Natural killer cell treated with Interleukin-12 subunit alpha and Interleukin-12 subunit beta and Interleukin-15 and Interleukin-18, amount 100 ng/mL, for 72 hours (primary cell): Measurements from ENCODE around the gene PKP4. TPM values are rescaled to one million over a fixed set of nuclear protein-coding genes. Genes with fewer than 3 reads are reported as not detected.

ENCODE experiments used
- ATAC-seq, 2 donors: fragments of 150-1000 bp; cut with Tn5 transposase in 1 of 2; sonication (Bioruptor Pico), chemical (Tn5 transposase) in 1 of 2; 2 replicates each; pipeline ENCODE4 v1.10.0; 2021
- DNase-seq: peaks from one replicate; pipeline ENCODE4 v3.0.0; 2022; ENCODE audit warnings: low spot score
- H3K27ac Mint-ChIP-seq, 2 donors: 1 replicate in 1 of 2; 2 replicates in 1 of 2; pipeline ENCODE4 v1.8.0; 2022; ENCODE audit warnings: mixed read lengths in 2 of 2, mild to moderate bottlenecking in 1 of 2, moderate library complexity in 1 of 2
- H3K27me3 Mint-ChIP-seq, 2 donors: 1 replicate in 1 of 2; 2 replicates in 1 of 2; pipeline ENCODE4 v1.8.0; 2022; ENCODE audit warnings: mixed read lengths in 2 of 2
- H3K36me3 Mint-ChIP-seq: one replicate; pipeline ENCODE4 v1.8.0; 2022; ENCODE audit warnings: mixed read lengths
- H3K4me1 Mint-ChIP-seq, 2 donors: 1 replicate in 1 of 2; 2 replicates in 1 of 2; pipeline ENCODE4 v1.8.0; 2022; ENCODE audit warnings: low read depth in 2 of 2, mixed read lengths in 2 of 2, mild to moderate bottlenecking in 1 of 2
- H3K4me3 Mint-ChIP-seq: one replicate; pipeline ENCODE4 v1.8.0; 2022; ENCODE audit warnings: mixed read lengths
- H3K9me3 Mint-ChIP-seq: 2 replicates; pipeline ENCODE4 v1.8.0; 2022; ENCODE audit warnings: mixed read lengths
- total RNA-seq, 2 donors: library from RNA; stranded (reverse); gene quantifications; one replicate each; pipeline ENCODE4 v1.2.3, GENCODE V29; 2022

Gene PKP4
- total RNA-seq, 2 donors from 2014 or later, result 16.9 to 54.4 TPM

- no peaks in the 10 kb centered on the region for H3K9me3 Mint-ChIP-seq
- ATAC-seq, result no peak
- H3K4me1 Mint-ChIP-seq, result no peaks in the 10 kb centered on the region
- no peak for DNase-seq
- H3K27me3 Mint-ChIP-seq, result no peaks in the 10 kb centered on the region
- H3K27ac Mint-ChIP-seq, result no peak overlapping the region
- no peak overlapping the region for H3K4me3 Mint-ChIP-seq
- no peaks in the 10 kb centered on the region for H3K36me3 Mint-ChIP-seq
These were observed 213.5 kb downstream of the PKP4 start for GRCh38 chr2:158670292-158670691.

GRCh38 chr2:158671360-158672245 lies 214.9 kb downstream of the PKP4 start:
- H3K9me3 Mint-ChIP-seq, result no peaks in the 10 kb centered on the region
- H3K36me3 Mint-ChIP-seq, result no peaks in the 10 kb centered on the region
- no peaks in the 10 kb centered on the region for H3K27me3 Mint-ChIP-seq
- no peak for DNase-seq
- no peaks in the 10 kb centered on the region for H3K4me1 Mint-ChIP-seq
- H3K4me3 Mint-ChIP-seq, result no peak overlapping the region
- H3K27ac Mint-ChIP-seq, result peak overlapping the region in 1 of 2 donors; percentile 7
- ATAC-seq, result peak in 1 of 2 donors; percentile 37

GRCh38 chr2:158676295-158676694 lies 219.5 kb downstream of the PKP4 start:
- Mint-ChIP-seq H3K4me3 (no peak overlapping the region), H3K27me3 (no peaks in the 10 kb centered on the region), H3K4me1 (no peaks in the 10 kb centered on the region), H3K27ac (no peak overlapping the region), H3K36me3 (peaks cover 6% of the 10 kb centered on the region), H3K9me3 (no peaks in the 10 kb centered on the region)
- no peak for DNase-seq
- ATAC-seq, result no peak

GRCh38 chr2:158676696-158677095 lies 219.9 kb downstream of the PKP4 start:
- Mint-ChIP-seq H3K4me1 (no peaks in the 10 kb centered on the region), H3K27ac (no peak overlapping the region), H3K27me3 (no peaks in the 10 kb centered on the region), H3K36me3 (peaks cover 6% of the 10 kb centered on the region), H3K4me3 (no peak overlapping the region), H3K9me3 (no peaks in the 10 kb centered on the region)
- ATAC-seq, result no peak
- no peak for DNase-seq

GRCh38 chr2:158677542-158677941 lies 220.8 kb downstream of the PKP4 start:
- Mint-ChIP-seq H3K4me1 (no peaks in the 10 kb centered on the region), H3K4me3 (no peak overlapping the region), H3K36me3 (peaks cover 6% of the 10 kb centered on the region), H3K27me3 (no peaks in the 10 kb centered on the region), H3K27ac (no peak overlapping the region), H3K9me3 (no peaks in the 10 kb centered on the region)
- ATAC-seq (no peak), DNase-seq (no peak)

GRCh38 chr2:158681816-158682215 lies 225.1 kb downstream of the PKP4 start:
- peaks cover 0 to under 1% of the 10 kb centered on the region in 2 donors for H3K27me3 Mint-ChIP-seq
- no peak overlapping the region for H3K27ac Mint-ChIP-seq
- no peak for DNase-seq
- no peaks in the 10 kb centered on the region for H3K9me3 Mint-ChIP-seq
- ATAC-seq, result no peak
- peaks cover 6% of the 10 kb centered on the region for H3K36me3 Mint-ChIP-seq
- H3K4me3 Mint-ChIP-seq, result no peak overlapping the region
- H3K4me1 Mint-ChIP-seq, result no peaks in the 10 kb centered on the region

- no peak for DNase-seq
These were observed 228.9 kb downstream of the PKP4 start for GRCh38 chr2:158685646-158686045.

GRCh38 chr2:158686210-158686691 lies 229.5 kb downstream of the PKP4 start:
- Mint-ChIP-seq H3K4me1 (no peaks in the 10 kb centered on the region), H3K27me3 (peaks cover 7 to 9% of the 10 kb centered on the region in 2 donors), H3K27ac (no peak overlapping the region), H3K36me3 (no peaks in the 10 kb centered on the region), H3K4me3 (no peak overlapping the region), H3K9me3 (no peaks in the 10 kb centered on the region)
- ATAC-seq (no peak), DNase-seq (no peak)

More at GRCh38 chr2:158685646-158686045, 228.9 kb downstream of the PKP4 start:
- Mint-ChIP-seq H3K27ac (no peak overlapping the region), H3K9me3 (no peaks in the 10 kb centered on the region), H3K36me3 (peaks cover 2% of the 10 kb centered on the region), H3K4me3 (no peak overlapping the region), H3K27me3 (peaks cover 7 to 8% of the 10 kb centered on the region in 2 donors), H3K4me1 (no peaks in the 10 kb centered on the region)
- no peak for ATAC-seq

- H3K27me3 Mint-ChIP-seq, result peaks cover 7 to 14% of the 10 kb centered on the region in 2 donors
- H3K4me3 Mint-ChIP-seq, result no peak overlapping the region
- H3K9me3 Mint-ChIP-seq, result no peaks in the 10 kb centered on the region
- no peak for ATAC-seq
- H3K27ac Mint-ChIP-seq, result no peak overlapping the region
- no peak for DNase-seq
- H3K36me3 Mint-ChIP-seq, result no peaks in the 10 kb centered on the region
- no peaks in the 10 kb centered on the region for H3K4me1 Mint-ChIP-seq
These were observed 230.6 kb downstream of the PKP4 start for GRCh38 chr2:158687315-158687714.

- Mint-ChIP-seq H3K9me3 (peaks cover 1% of the 10 kb centered on the region), H3K27me3 (peaks cover 9 to 14% of the 10 kb centered on the region in 2 donors), H3K27ac (no peak overlapping the region), H3K4me1 (no peaks in the 10 kb centered on the region), H3K36me3 (no peaks in the 10 kb centered on the region), H3K4me3 (no peak overlapping the region)
- ATAC-seq, result no peak
- no peak for DNase-seq
These were observed 232.0 kb downstream of the PKP4 start for GRCh38 chr2:158688721-158689120.

- peaks cover 13 to 16% of the 10 kb centered on the region in 2 donors for H3K27me3 Mint-ChIP-seq
These were observed 232.6 kb downstream of the PKP4 start for GRCh38 chr2:158689391-158689790.

GRCh38 chr2:158690823-158691222 lies 234.1 kb downstream of the PKP4 start:
- Mint-ChIP-seq H3K4me3 (no peak overlapping the region), H3K27me3 (peaks cover 13 to 16% of the 10 kb centered on the region in 2 donors), H3K4me1 (no peaks in the 10 kb centered on the region), H3K36me3 (no peaks in the 10 kb centered on the region), H3K27ac (no peak overlapping the region), H3K9me3 (peaks cover 4% of the 10 kb centered on the region)
- peak in 1 of 2 donors; percentile 12 for ATAC-seq
- DNase-seq, result no peak

More at GRCh38 chr2:158689391-158689790, 232.6 kb downstream of the PKP4 start:
- DNase-seq (no peak), ATAC-seq (no peak)
- Mint-ChIP-seq H3K27ac (no peak overlapping the region), H3K9me3 (peaks cover 4% of the 10 kb centered on the region), H3K36me3 (no peaks in the 10 kb centered on the region), H3K4me1 (no peaks in the 10 kb centered on the region), H3K4me3 (no peak overlapping the region)

GRCh38 chr2:158691619-158692018 lies 234.9 kb downstream of the PKP4 start:
- DNase-seq (no peak), ATAC-seq (no peak)
- Mint-ChIP-seq H3K4me3 (no peak overlapping the region), H3K9me3 (peaks cover 4% of the 10 kb centered on the region), H3K27ac (no peak overlapping the region), H3K4me1 (no peaks in the 10 kb centered on the region), H3K27me3 (peaks cover 16% of the 10 kb centered on the region in 2 donors), H3K36me3 (no peaks in the 10 kb centered on the region)

- Mint-ChIP-seq H3K36me3 (no peaks in the 10 kb centered on the region), H3K4me1 (no peaks in the 10 kb centered on the region), H3K9me3 (peaks cover 4% of the 10 kb centered on the region), H3K27ac (no peak overlapping the region), H3K4me3 (no peak overlapping the region), H3K27me3 (peaks cover 17 to 25% of the 10 kb centered on the region in 2 donors)
- no peak for DNase-seq
- no peak for ATAC-seq
These were observed 235.8 kb downstream of the PKP4 start for GRCh38 chr2:158692372-158693103.
